Gastroesophageal sphincter (tissue), 4 donors: ENCODE measurements around the gene ICAM5. TPM values are rescaled to one million over a fixed set of nuclear protein-coding genes. Genes with fewer than 3 reads are reported as not detected.

Experiments
- ATAC-seq: fragments of 150-250 bp; one replicate; pipeline ENCODE4 v1.9.1; 2016; ENCODE audit warnings: mild to moderate bottlenecking, moderate library complexity
- H3K27ac ChIP-seq, 4 donors: fragments of 200-600 bp; sonication (generic) in 3 of 4; 1 replicate in 3 of 4; 2 replicates in 1 of 4; pipeline ENCODE4 v1.5.1; 2016 to 2019
- H3K27me3 ChIP-seq: fragments of 200-600 bp; sonication (generic); one replicate; pipeline ENCODE4 v1.5.1; 2019
- H3K36me3 ChIP-seq, 2 donors: fragments of 200-600 bp; sonication (generic); one replicate each; pipeline ENCODE4 v1.5.1; 2019; ENCODE audit warnings: control low read depth in 1 of 2
- H3K4me1 ChIP-seq, 3 donors: fragments of 200-600 bp; sonication (generic); 1 replicate in 2 of 3; 2 replicates in 1 of 3; pipeline ENCODE4 v1.5.1; 2016 to 2019; ENCODE audit warnings: control low read depth in 2 of 3
- H3K4me3 ChIP-seq, 2 donors: fragments of 200-600 bp; sonication (generic); one replicate each; pipeline ENCODE4 v1.5.1; 2019; ENCODE audit warnings: mild to moderate bottlenecking in 1 of 2, moderate library complexity in 1 of 2
- H3K9me3 ChIP-seq, 3 donors: fragments of 200-600 bp; sonication (generic); one replicate each; pipeline ENCODE4 v1.5.1; 2017 to 2019; ENCODE audit warnings: control low read depth in 2 of 3
- CTCF ChIP-seq, 4 experiments: fragments of 200-600 bp in 2 of 4; fragments of 450-650 bp in 2 of 4; sonication (generic) in 1 of 4; IDR thresholded peaks; one replicate each; pipeline ENCODE4 v1.5.1; 2017 to 2019; ENCODE audit warnings: antibody characterized with exemption in 4 of 4, mild to moderate bottlenecking in 2 of 4, moderate library complexity in 2 of 4
- EP300 ChIP-seq: sonication (generic); formaldehyde crosslinking; IDR thresholded peaks from one replicate; pipeline ENCODE4 v1.6.1; 2017; ENCODE audit warnings: antibody characterized with exemption, mild to moderate bottlenecking
- POLR2A ChIP-seq, 2 donors: fragments of 450-650 bp; IDR thresholded peaks; one replicate each; pipeline ENCODE4 v1.6.1; 2017; ENCODE audit warnings: antibody characterized with exemption in 2 of 2, mild to moderate bottlenecking in 2 of 2, moderate library complexity in 1 of 2
- POLR2AphosphoS5 ChIP-seq: sonication (generic); formaldehyde crosslinking; IDR thresholded peaks from one replicate; pipeline ENCODE4 v1.6.1; 2017; ENCODE audit warnings: antibody characterized with exemption
- WGBS, 2 donors: methylation state at CpG; one replicate each; pipeline ENCODE4 v1.1.5; 2018; ENCODE audit warnings: low coverage in 1 of 2; 5-methylcytosine and 5-hydroxymethylcytosine counted together
- total RNA-seq, 4 donors: library from RNA; depleted of rRNA; stranded (reverse); fragments of >200 nt; gene quantifications; one replicate each; pipeline ENCODE4 v1.1.0, GENCODE V29; 2016

The ICAM5 gene
- total RNA-seq, 4 donors from 2014 or later, result 0.12 to 0.54 (median 0.47) TPM; not detected in 1

- Histone ChIP-seq H3K4me3 (peak overlapping the region in 1 of 2 donors; percentile 46), H3K36me3 (peaks cover 0 to 19% of the 10 kb centered on the region in 2 donors), H3K27ac (no peak overlapping the region), H3K27me3 (peaks cover 94% of the 10 kb centered on the region), H3K4me1 (peaks cover 0 to 71% (median 42%) of the 10 kb centered on the region in 3 donors), H3K9me3 (no peaks in the 10 kb centered on the region)
- no peak for TF ChIP-seq EP300
- no peak for TF ChIP-seq CTCF (IDR thresholded peaks at IDR 0.05)
- no peak for TF ChIP-seq POLR2A (IDR thresholded peaks at IDR 0.05)
- TF ChIP-seq POLR2AphosphoS5, result no peak
- no peak for ATAC-seq
- 0 to 4% methylated on average over 12 to 21 of the region's 23 CpGs for WGBS, 2 donors
Observed at GRCh38 chr19:10288662-10289166, 1.0 kb upstream of the ICAM5 start.

GRCh38 chr19:10289167-10289835 is 451 bp upstream of the ICAM5 start:
- peaks cover 0 to 76% (median 42%) of the 10 kb centered on the region in 3 donors for H3K4me1 ChIP-seq
- no peak for ATAC-seq
- H3K27ac ChIP-seq, result no peak overlapping the region
- 3% methylated on average over 29 of the region's 50 CpGs; no CpG with 5 or more reads in 1 of the 2 donors for WGBS, 2 donors
- H3K36me3 ChIP-seq, result peaks cover 0 to 13% of the 10 kb centered on the region in 2 donors
- H3K9me3 ChIP-seq, result no peaks in the 10 kb centered on the region
- peak overlapping the region in 1 of 2 donors; percentile 46 for H3K4me3 ChIP-seq
- peaks cover 94% of the 10 kb centered on the region for H3K27me3 ChIP-seq
- no peak for TF ChIP-seq POLR2A (IDR thresholded peaks at IDR 0.05)
- TF ChIP-seq POLR2AphosphoS5, result no peak
- no peak for TF ChIP-seq EP300
- TF ChIP-seq CTCF (IDR thresholded peaks at IDR 0.05), result no peak

GRCh38 chr19:10290357-10290875 is 664 bp downstream of the ICAM5 start:
- TF ChIP-seq EP300 (no peak), POLR2AphosphoS5 (no peak), CTCF (IDR thresholded peaks at IDR 0.05) (no peak), POLR2A (IDR thresholded peaks at IDR 0.05) (no peak)
- peaks cover 0 to 88% (median 47%) of the 10 kb centered on the region in 3 donors for H3K4me1 ChIP-seq
- H3K9me3 ChIP-seq, result no peaks in the 10 kb centered on the region
- 0 to 2% methylated on average over 20 to 27 of the region's 30 CpGs for WGBS, 2 donors
- peak overlapping the region in 1 of 2 donors; percentile 46 for H3K4me3 ChIP-seq
- ATAC-seq, result no peak
- peaks cover 0 to 2% of the 10 kb centered on the region in 2 donors for H3K36me3 ChIP-seq
- peaks cover 94% of the 10 kb centered on the region for H3K27me3 ChIP-seq
- no peak overlapping the region for H3K27ac ChIP-seq

- peak overlapping the region in 1 of 2 donors; percentile 46 for H3K4me3 ChIP-seq
- peak; percentile 24 for ATAC-seq
- H3K27me3 ChIP-seq, result peaks cover 98% of the 10 kb centered on the region
- H3K36me3 ChIP-seq, result no peaks in the 10 kb centered on the region
- H3K27ac ChIP-seq, result peak overlapping the region in 1 of 4 donors; percentile 23
- peaks cover 0 to 94% (median 53%) of the 10 kb centered on the region in 3 donors for H3K4me1 ChIP-seq
- TF ChIP-seq POLR2AphosphoS5 (no peak), POLR2A (IDR thresholded peaks at IDR 0.05) (peak in 1 of 2 donors; percentile 6), EP300 (no peak), CTCF (IDR thresholded peaks at IDR 0.05) (no peak)
- no peaks in the 10 kb centered on the region for H3K9me3 ChIP-seq
- 0% methylated on average over 6 of the region's 57 CpGs; no CpG with 5 or more reads in 1 of the 2 donors for WGBS, 2 donors
Observed at GRCh38 chr19:10290876-10291553, 1.3 kb downstream of the ICAM5 start.
